PFSK-1 (cell line): ENCODE data around the gene PXYLP1.

Experiments used
- FOXP2 ChIP-seq: optimal IDR thresholded peaks from 2 replicates; pipeline ENCODE3; 2011; ENCODE audit warnings: borderline replicate concordance, control low read depth, inconsistent platforms; ENCODE audit not compliant: insufficient read depth; ENCODE audit errors: extremely low read length, extremely low read depth
- POLR2AphosphoS5 ChIP-seq: IDR thresholded peaks from 2 replicates; pipeline ENCODE4 v1.6.1; 2012; ENCODE audit warnings: low read depth, mild to moderate bottlenecking, control low read depth, low read length, moderate library complexity
- SIN3A ChIP-seq: IDR thresholded peaks from 2 replicates; pipeline ENCODE4 v1.6.1; 2012; ENCODE audit warnings: mild to moderate bottlenecking, low read length, moderate library complexity, borderline replicate concordance; ENCODE audit not compliant: insufficient read depth
- TAF1 ChIP-seq: IDR thresholded peaks from 2 replicates; pipeline ENCODE4 v1.6.1; 2012; ENCODE audit warnings: low read length, control low read depth, borderline replicate concordance; ENCODE audit not compliant: insufficient read depth
- TF ChIP-seq, protein P1 (sequence below), 2 experiments: IDR thresholded peaks; 2 replicates each; pipeline versions ENCODE4 v1.6.1 to v1.8.0; 2011 to 2012; ENCODE audit warnings: low read depth in 2 of 2, low read length in 2 of 2, control low read depth in 1 of 2, inconsistent platforms in 1 of 2, mild to moderate bottlenecking in 1 of 2, moderate library complexity in 1 of 2; ENCODE audit not compliant: insufficient read depth in 1 of 2

PXYLP1 gene

DNA sequence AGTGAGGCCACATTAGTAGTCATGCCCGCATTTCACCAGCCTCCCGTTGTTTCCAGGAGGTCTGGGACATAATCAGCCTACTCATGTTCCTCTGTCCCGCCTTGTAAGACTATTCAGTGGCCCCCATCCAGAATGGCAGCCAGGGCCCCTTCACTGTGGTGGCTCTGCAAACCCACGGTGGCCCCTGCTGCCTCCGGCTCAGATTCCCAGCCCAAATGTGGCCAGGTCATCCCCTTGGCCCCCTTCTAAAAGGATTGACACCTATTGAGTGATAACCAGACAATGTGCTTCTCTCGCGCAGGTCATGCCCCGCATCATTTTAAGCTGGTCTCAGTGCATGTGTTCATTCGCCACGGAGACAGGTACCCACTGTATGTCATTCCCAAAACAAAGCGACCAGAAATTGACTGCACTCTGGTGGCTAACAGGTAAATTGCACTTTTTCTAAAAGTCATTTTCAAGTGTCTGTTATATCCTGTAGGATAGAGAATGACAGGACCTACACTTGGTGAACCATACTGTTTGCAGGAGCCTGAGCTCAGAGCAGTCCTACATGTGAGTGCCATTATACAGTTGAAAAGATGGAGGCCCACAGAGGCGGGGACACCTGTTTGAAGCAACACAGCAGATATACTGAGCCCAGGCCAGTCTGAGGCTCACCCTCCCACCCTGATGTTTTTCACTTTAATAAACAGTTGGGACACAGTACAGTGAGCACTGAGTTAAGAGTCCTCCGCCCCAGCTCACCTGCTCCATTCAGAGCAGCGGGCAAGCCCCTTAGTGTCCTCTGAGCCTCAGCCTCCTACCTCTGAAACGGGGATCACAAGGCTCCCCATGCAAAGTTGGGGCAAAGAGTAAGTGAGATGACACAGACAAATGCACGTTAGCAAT, 47.7 kb downstream of the PXYLP1 start:
- TF ChIP-seq SIN3A (no peak), TAF1 (no peak), FOXP2 (no peak), POLR2AphosphoS5 (no peak)
- TF ChIP-seq, protein P1, sequence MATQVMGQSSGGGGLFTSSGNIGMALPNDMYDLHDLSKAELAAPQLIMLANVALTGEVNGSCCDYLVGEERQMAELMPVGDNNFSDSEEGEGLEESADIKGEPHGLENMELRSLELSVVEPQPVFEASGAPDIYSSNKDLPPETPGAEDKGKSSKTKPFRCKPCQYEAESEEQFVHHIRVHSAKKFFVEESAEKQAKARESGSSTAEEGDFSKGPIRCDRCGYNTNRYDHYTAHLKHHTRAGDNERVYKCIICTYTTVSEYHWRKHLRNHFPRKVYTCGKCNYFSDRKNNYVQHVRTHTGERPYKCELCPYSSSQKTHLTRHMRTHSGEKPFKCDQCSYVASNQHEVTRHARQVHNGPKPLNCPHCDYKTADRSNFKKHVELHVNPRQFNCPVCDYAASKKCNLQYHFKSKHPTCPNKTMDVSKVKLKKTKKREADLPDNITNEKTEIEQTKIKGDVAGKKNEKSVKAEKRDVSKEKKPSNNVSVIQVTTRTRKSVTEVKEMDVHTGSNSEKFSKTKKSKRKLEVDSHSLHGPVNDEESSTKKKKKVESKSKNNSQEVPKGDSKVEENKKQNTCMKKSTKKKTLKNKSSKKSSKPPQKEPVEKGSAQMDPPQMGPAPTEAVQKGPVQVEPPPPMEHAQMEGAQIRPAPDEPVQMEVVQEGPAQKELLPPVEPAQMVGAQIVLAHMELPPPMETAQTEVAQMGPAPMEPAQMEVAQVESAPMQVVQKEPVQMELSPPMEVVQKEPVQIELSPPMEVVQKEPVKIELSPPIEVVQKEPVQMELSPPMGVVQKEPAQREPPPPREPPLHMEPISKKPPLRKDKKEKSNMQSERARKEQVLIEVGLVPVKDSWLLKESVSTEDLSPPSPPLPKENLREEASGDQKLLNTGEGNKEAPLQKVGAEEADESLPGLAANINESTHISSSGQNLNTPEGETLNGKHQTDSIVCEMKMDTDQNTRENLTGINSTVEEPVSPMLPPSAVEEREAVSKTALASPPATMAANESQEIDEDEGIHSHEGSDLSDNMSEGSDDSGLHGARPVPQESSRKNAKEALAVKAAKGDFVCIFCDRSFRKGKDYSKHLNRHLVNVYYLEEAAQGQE (IDR thresholded peaks at IDR 0.05; ENCODE audit: insufficient read depth in 1 of 2, low read depth in 2 of 2, low read length in 2 of 2) = no peak

DNA sequence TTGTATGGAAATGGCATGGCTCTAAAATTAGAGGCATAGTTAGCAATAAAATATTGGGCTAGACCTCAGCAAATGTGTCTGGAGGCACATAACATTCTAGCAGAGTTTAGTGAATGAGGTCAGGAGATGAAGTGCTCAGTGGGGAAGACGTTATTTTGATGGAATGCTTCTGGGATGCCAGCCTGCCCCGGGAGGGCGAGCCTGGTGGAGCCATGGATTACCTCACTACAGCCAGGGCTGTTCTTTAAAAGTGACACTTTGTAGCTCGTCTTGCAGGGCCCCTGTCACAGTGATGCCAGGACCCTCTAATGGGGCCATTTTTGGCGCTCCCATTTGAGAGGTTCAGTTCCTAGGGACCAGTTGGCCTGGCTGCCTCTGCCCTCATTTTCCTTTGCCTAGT, 48.5 kb downstream of the PXYLP1 start:
- TF ChIP-seq, protein P1 (IDR thresholded peaks at IDR 0.05; ENCODE audit: insufficient read depth in 1 of 2, low read depth in 2 of 2, low read length in 2 of 2) = no peak
- no peak for TF ChIP-seq FOXP2
- TF ChIP-seq SIN3A = no peak
- TF ChIP-seq POLR2AphosphoS5 = no peak
- TF ChIP-seq TAF1 = no peak

DNA sequence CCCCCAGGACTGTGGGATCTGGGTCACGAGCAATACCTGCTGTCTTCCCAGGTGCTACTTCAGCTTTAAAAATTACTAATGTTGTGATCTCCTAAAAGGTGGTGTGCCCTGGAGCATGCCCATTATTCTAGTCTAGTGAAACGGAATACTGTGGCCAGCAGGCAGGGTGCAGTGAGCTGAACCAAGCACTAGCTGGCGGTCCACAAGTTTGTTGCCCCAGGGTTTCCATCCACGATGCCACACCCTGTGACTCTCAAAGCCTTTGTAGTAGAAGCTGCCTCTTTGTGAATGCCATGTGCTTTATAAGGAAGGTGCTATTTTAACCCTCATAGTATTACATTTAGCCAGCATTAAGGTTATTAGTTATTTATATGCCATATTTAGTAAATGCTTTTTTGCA, 49.1 kb downstream of the PXYLP1 start:
- TF ChIP-seq TAF1 (no peak), FOXP2 (no peak), POLR2AphosphoS5 (no peak), SIN3A (no peak)
- TF ChIP-seq, protein P1 (IDR thresholded peaks at IDR 0.05; ENCODE audit: insufficient read depth in 1 of 2, low read depth in 2 of 2, low read length in 2 of 2) = no peak

DNA sequence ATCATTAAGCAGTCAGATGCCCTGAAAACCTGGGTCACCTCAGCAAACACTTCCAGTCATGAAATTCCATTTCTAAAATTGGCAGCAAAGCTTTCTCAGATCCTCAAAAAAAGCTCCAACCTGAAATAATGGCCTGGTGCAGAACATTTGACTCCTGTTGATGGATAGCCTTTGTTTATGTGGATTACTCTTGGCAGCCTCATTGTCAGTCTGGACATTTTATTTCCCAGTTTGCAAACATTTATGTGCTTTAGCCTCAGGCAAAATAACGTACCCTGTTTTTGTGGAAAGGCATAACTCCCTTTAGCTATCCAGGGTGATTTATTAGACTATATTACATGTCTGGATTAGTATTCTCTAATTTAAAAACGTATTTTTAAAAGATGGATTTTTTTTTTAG, 53.9 kb downstream of the PXYLP1 start:
- no peak for TF ChIP-seq TAF1
- no peak for TF ChIP-seq SIN3A
- no peak for TF ChIP-seq FOXP2
- TF ChIP-seq, protein P1 (IDR thresholded peaks at IDR 0.05; ENCODE audit: insufficient read depth in 1 of 2, low read depth in 2 of 2, low read length in 2 of 2) = no peak
- no peak for TF ChIP-seq POLR2AphosphoS5

DNA sequence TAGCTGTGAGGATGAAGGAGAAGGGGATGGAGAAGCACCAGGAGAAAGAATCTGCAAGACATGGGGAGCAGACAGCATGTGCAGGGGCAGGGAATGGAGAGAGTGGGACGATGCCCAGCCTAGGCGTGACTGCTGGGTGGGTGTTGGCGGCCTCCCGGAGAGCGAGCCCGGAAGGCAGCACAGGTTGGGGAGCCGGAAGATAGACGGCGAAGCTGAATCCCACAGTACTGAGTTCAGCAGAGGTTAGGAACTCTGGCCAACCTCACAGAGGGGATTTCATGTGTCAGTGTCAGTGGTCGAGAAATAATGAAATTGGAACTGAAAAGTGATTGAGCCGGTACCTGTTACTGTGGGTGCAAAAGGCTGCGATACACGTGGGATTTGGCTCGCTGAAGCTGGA, 55.2 kb downstream of the PXYLP1 start:
- TF ChIP-seq SIN3A (no peak), FOXP2 (no peak), POLR2AphosphoS5 (no peak), TAF1 (no peak)
- TF ChIP-seq, protein P1 (IDR thresholded peaks at IDR 0.05; ENCODE audit: insufficient read depth in 1 of 2, low read depth in 2 of 2, low read length in 2 of 2) = no peak
